Activated CD4-positive, alpha-beta T cell treated with anti-CD3 and anti-CD28 coated beads, Interleukin-2, amount 50 U/mL, for 48 hours (primary cell): ENCODE measurements around the gene SCN2B.
"Not testable (repeated sequence)": the region's sequence is repeated elsewhere in the genome, so short reads cannot be mapped to it uniquely, and the experiment has no call there.

ENCODE experiments used
- DNase-seq, 2 experiments: peaks; one replicate each; pipeline ENCODE4 v3.0.0-alpha.2; 2020

Gene SCN2B

GRCh38 chr11:118205606-118206378 lies 29.4 kb upstream of the SCN2B start:
- DNase-seq, result no peak

- peak; percentile 67 to 78 for DNase-seq
These were observed 26.4 kb upstream of the SCN2B start for GRCh38 chr11:118202599-118203422.

GRCh38 chr11:118201966-118202365 lies 25.5 kb upstream of the SCN2B start:
- no peak for DNase-seq

- DNase-seq, result peak; percentile 53 to 71
These were observed 24.7 kb upstream of the SCN2B start for GRCh38 chr11:118200901-118201680.

GRCh38 chr11:118200497-118200896 lies 24.1 kb upstream of the SCN2B start:
- peak in 1 of 2 experiments; percentile 19 for DNase-seq

GRCh38 chr11:118199135-118199534 lies 22.7 kb upstream of the SCN2B start:
- DNase-seq, result no peak

- DNase-seq, result peak; percentile 89 to 91
These were observed 21.9 kb upstream of the SCN2B start for GRCh38 chr11:118198370-118198769.

- DNase-seq, result no peak
These were observed 18.6 kb upstream of the SCN2B start for GRCh38 chr11:118194835-118195627.

GRCh38 chr11:118193910-118194566 lies 17.6 kb upstream of the SCN2B start:
- DNase-seq, result no peak

GRCh38 chr11:118192817-118193216 lies 16.4 kb upstream of the SCN2B start:
- not testable (repeated sequence) for DNase-seq

- not testable (repeated sequence) for DNase-seq
These were observed 14.6 kb upstream of the SCN2B start for GRCh38 chr11:118190942-118191506.

- DNase-seq, result no peak
These were observed 10.1 kb upstream of the SCN2B start for GRCh38 chr11:118186346-118187107.

- no peak for DNase-seq
These were observed 8.5 kb upstream of the SCN2B start for GRCh38 chr11:118184784-118185579.

GRCh38 chr11:118183691-118184090 lies 7.3 kb upstream of the SCN2B start:
- DNase-seq, result not testable (repeated sequence)

GRCh38 chr11:118180300-118180703 lies 3.9 kb upstream of the SCN2B start:
- DNase-seq, result no peak

GRCh38 chr11:118176778-118177134 lies 317 bp upstream of the SCN2B start:
- DNase-seq, result no peak

GRCh38 chr11:118175031-118175992 lies 1.1 kb downstream of the SCN2B start:
- no peak for DNase-seq

GRCh38 chr11:118174006-118174567 lies 2.4 kb downstream of the SCN2B start:
- DNase-seq, result no peak
